CMK (cell line): Measurements from ENCODE around the gene LPP.

Source experiments
- DNase-seq: peaks from one replicate; pipeline ENCODE4 v3.0.0-alpha.2; 2010; ENCODE audit warnings: low read depth

The LPP gene

GRCh38 chr3:188137051-188137450 lies 16.9 kb upstream of the LPP start:
- no peak for DNase-seq

DNA sequence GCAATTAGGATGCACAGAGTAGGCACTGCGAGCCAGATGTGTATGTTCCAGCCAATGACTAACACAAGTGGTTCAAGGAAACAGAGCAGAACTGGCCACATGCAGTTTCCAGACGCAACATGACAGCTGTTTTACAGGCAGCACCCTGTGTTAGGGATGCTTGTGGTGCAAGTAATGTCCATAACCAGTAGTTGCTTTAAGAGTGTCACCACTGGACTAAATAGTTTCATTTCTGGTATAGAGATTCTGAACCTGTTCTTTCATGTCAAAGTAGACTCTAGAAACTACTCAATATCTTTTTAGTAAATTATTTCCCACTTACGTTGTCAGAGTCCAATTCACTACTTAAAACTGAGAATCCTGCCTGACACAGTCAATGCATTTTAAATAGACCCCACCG lies 14.5 kb upstream of the LPP start:
- no peak for DNase-seq

DNA sequence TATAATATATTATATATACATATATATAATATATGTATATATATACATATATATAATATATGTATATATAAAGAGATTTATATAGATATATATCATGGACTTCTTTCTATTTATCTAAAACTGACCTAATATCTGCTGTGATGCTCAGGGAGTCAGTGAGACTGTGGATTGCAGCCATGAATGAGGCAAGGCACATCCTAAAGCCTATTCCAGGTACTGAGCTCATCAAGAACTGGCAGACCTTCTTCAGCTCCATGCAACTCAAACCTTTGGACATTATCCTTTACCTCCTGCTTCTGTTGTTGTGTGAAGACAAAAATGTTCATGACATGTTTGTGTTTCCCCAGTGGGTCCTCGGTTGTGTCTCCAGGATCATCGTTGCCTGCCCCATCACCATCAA lies 7.7 kb upstream of the LPP start:
- DNase-seq, result no peak

GRCh38 chr3:188147782-188148181 lies 6.2 kb upstream of the LPP start:
- no peak for DNase-seq

GRCh38 chr3:188148318-188148717 lies 5.6 kb upstream of the LPP start:
- DNase-seq, result no peak

GRCh38 chr3:188149587-188149986 lies 4.4 kb upstream of the LPP start:
- no peak for DNase-seq

DNA sequence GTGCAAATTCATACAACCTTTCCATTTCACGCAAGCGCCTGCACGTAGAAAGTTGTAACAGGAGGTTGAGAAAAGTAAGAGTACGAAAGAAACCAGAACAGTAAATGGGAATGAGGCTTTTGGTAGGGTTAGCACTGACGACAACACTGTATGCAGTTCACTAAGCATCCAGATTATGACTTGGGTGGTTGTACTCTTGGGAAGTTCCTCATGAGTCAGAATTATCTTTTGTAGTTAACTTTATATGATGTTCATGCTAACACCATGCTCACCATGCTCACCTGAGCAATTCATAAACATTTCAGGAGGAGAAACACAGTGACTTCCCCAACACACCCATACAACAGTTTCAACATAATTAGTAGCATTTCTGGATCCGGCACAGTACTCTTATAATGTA lies 3.0 kb upstream of the LPP start:
- no peak for DNase-seq

- no peak for DNase-seq
Measured at GRCh38 chr3:188151438-188151837, 2.5 kb upstream of the LPP start.

DNA sequence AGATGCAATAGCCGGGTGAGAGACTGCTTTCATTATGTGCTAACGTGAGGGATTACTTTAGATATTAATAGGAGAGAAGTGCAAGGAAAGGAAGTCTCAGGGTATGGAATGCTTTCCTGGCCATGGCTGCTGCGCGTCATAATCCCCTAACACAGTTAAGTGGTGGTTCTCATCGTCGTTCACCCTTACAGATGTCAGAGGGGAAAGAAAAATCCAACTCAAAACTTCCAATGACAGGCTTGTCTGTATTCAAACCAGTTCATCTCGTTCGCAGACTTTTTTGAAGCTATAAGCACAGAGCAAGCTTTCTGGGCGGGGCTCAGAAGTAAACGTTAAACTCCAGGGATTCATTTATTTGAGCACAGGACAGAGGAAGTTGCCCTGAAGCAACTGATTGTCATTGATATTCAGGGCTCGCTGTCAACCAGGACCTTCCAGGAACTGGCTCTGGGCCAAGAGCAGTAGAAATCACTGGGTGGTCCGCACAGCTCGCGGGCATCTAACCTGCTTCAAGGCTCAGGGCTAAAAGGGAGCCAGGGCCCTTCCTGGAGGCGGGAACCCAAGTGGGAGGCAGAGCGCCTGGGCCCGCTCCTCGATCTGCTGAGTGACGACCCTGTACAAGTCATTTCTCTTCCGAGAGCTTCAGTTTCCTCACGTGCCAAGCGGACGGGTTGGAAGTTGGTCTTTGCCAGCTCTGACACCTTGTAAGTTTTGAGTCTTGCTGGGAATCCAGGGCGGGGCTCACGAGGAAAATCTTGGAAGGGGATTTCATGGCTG lies 1.1 kb upstream of the LPP start:
- DNase-seq, result no peak

GRCh38 chr3:188153437-188154013 lies 432 bp upstream of the LPP start:
- DNase-seq, result no peak

- no peak for DNase-seq
Measured at GRCh38 chr3:188154809-188155574, 1.0 kb downstream of the LPP start.

DNA sequence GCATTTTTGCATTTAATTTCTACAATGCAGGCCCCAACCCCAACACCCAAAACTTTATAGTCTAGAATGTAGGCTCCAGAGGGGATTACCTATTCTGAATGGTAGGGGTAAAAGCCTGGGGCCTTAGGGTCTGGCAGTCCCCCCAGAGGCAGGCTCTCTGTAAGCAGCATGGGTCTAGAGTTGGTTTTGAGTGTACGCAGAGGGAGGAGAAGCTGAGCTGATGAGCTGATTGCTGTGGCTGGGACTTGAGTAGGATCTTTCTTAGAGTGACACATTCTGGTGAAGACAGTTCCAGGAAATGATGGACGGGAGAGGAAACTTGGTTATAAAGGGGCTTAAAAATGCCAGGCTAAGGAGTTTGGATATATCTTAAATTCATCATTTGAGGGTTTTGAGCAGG lies 2.1 kb downstream of the LPP start:
- no peak for DNase-seq

- no peak for DNase-seq
Measured at GRCh38 chr3:188157407-188157806, 3.5 kb downstream of the LPP start.

DNA sequence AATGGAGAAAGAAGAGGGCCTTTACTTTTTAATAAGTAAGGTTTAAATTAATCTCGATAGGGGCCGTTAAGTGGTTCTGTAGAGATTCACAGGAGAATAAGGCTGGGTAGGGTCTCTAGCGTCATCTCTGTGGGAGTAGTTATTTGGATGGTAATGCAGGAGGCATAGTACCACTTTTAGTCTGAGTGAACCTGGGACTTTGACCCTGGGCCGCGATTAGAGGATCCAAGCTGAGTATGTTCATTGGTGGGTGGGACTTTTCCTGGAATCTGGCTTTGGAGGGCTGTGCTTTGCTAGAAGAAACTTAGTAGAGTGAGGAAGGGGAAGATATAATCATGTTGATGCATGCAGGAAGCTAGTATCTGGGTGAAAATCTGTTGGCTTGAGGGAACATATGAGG lies 4.0 kb downstream of the LPP start:
- no peak for DNase-seq

DNA sequence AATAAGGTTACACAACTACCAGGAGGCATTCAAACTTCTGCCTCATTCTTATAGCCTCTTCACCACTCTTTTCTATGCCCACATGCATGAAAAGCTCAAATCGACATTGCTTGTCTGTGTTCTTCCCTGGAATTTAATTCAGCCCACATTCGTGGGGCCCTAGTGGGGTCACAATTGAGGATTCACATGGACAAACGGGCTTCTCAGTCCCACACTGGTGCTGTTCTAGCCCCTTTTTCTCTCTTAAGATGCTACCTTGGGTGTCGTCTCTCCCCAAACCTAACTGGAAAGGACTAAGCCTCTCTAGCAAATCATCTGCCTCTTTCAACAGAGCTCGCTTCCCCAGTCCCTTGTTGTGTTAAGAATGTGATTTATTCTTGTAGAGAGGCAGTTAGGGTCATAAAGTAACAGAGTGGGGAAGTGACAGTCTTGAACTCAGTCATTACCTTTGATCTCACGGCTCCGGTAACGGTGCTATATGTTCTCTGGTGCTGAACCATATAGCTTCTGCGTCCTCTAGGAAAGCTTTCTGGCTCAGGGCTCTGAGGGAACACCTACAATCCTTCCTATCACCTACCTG lies 4.9 kb downstream of the LPP start:
- no peak for DNase-seq

DNA sequence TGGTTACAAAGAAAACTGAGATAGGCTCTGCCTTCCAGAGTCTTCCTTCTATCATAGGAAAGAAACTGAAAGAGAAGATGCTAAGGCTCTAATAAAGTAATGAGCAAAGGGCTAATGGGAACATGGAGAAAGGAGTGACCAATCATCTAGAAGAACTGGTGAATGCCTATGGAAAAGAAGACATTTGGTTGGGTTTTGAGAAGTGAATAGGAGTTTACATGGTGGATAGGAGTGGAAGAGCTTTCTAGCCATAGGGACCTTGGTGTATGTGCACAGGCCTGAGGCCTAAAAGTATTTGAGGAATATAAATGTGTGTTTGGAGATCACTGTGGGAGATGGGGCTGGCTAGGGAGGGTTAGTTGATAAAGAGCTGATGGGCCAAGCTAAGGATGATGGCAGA lies 6.8 kb downstream of the LPP start:
- DNase-seq, result no peak

- DNase-seq, result no peak
Measured at GRCh38 chr3:188164248-188164687, 10.3 kb downstream of the LPP start.

GRCh38 chr3:188165596-188165995 lies 11.6 kb downstream of the LPP start:
- no peak for DNase-seq

DNA sequence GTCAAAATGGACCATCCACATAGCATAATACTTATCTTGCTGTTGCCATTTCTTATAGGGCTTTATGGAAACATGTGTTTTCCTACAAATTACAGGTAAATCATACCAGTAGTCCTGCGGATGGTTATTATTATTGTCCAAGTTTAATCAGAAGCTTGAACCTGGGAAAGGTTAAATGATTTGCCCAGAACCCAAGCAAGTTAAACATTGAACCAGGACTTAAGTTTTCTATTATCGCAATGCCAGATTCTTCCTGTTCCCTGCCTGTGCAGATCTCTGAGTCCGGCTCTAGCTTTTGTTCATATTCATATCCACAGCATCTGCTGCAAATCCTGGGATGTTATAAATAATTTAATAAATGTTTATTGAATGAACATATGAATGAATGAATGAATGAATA lies 12.5 kb downstream of the LPP start:
- DNase-seq, result no peak

DNA sequence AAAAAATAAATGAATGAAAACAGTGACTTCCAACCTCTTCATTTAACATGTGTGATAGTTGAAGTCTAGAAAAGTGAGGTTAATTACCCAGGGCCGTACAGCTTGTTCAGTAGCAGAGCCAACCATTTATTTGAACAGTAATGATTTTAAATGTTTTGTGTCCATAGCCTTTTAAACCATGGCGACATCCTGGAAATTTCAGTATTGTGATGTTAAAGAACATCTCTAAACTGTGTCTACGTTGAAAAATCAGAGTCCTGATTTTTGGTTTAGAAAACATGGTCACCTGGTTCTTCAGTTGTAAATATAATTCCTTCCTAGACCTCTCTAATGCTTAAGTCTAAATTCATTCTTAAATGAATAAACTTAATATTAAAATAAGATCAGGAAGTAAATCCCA lies 14.2 kb downstream of the LPP start:
- no peak for DNase-seq

DNA sequence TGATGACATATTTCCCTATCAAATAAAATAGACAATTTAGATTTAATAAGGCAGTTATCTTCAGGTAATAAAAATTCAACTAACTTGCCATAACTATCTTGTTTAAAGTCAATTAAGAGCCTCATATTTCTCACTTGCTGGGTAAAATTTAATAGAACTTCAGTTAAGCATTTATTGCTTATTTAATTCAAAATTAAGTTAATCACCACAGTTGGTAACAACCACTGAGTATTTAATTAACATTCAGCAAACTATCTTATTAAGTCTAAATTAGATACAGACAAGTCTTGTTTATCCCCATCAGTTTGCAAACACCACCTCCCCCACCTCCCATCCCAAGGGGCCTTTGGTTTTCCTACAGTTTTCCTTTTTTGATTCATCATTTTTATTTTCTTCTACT lies 14.7 kb downstream of the LPP start:
- no peak for DNase-seq

- no peak for DNase-seq
Measured at GRCh38 chr3:188169830-188170455, 16.0 kb downstream of the LPP start.
